Fibroblast of peridontal ligament (primary cell): Measurements from ENCODE around the gene THEM5.

ENCODE experiments used
- DNase-seq: peaks from one replicate; pipeline ENCODE4 v3.0.0-alpha.2; 2010; ENCODE audit errors: extremely low read depth

Gene THEM5

DNA sequence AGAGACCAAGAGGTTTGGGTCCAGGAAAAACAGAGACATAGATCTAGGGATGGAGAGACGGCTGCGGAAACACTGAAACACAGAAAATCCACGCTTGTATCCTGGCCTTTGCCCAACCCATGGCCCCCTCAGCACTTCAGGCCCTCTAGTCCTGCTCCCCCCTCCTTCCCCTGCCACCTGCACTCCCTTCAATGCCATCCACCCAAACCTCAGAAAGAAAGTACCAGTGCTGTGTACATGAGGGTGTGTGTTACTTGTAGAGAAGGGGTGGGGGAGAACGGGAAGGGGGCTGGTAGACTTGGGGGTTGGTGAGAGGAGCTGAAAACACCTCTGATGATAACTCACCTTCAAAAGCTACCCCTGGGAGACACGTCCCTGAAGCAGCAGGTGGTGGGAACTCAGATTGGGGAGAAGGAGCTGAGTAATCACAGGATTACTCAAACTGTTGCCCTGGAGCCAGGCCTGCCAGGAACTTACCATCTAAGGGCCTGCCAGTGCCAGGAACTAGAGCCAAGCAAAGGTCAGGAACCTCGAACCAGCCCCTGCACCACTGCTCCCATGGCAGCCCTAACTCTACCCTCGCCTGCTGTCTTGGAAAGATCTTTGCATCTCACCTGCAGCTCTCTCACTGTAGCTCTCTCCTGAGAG is 33.4 kb downstream of the THEM5 start:
- no peak for DNase-seq

DNA sequence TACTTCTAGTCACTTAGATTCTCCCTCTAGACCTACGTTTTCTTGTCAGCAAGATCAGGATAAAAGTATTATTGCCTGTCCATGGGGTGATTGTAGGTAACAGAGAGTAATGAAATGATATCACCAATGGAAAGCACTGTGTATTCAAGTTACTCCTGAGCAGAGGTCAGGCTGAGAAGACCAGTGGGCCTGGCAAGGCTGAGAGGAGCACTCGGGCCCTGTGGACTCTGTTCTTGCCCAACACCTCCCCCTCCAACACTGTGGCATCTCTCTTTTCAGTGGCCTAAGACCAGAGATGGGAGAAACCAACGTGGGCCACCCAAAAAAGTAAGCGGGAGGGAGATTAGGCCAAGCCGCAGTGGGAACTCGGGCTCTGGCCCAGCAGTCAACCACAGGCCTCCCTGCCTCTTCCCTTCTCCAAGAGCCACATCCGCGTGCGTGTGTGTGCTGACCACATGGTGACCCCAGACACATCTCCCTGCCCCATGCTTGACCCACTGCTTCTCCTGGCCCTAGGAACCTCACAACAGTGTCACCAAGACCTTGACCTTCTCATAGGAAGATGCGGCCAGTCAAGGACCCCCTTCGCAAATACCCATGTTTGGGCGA is 34.2 kb downstream of the THEM5 start:
- DNase-seq = no peak

- no peak for DNase-seq
These were observed 36.2 kb downstream of the THEM5 start for GRCh38 chr1:151817353-151817730.

GRCh38 chr1:151816548-151817352 is 36.8 kb downstream of the THEM5 start:
- DNase-seq = no peak

DNA sequence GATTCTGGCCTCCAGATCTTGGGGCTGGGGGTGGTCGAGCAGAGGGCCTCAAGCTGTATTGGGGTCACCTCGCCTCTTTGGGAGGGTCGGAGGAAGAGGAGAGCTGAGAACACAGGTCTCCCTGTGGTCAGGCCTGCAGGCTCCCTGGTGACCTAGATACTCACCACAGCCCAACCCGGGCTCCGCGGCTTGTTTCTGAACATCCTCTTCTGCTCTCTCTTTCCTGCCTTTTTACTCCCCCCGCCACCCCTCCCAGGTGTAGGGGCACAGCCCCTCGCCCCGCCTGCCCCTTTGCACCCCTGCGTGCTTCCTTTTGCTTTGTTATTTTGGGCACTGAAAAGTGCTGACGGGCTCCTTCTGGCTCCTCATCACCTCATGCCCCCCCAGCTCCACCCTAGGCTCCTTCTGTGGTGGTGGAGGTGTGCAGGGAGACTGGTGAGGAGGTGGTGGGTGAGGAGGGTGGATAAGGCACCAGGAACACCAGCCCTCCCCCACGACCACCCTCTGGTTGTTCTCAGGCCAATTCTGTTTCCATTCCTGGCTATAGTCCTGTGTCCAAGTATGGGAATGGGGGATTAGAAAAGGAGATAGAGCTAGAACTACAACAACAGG is 37.7 kb downstream of the THEM5 start:
- no peak for DNase-seq

DNA sequence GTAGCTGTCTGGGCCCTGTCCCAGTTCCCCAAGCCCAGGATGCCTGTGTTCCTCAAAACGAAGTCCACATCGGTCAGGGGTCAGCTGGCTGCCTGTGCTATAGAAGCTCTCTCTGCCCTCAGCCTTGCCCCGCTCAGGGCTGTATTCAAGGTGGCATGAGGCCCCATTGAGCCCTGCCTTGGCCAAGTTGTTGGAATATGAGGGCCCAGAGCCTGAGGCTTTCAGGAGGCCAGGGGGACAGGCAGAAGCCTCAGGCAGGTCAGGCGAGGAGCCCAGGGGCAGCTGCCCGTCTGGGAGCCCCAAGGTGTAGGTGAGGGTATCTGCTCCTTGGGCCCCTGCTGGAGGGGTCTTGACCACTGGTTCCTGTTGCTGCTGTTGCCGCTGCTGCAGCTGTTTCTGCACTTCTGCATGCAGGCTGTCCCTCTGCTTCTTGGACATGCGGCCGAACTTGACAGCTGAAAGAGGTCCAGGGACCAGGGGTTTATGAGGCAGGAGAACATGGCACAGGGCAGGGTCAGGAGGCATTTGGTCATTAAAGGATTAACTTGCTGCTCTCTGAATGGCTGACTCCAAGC is 38.5 kb downstream of the THEM5 start:
- DNase-seq = no peak

GRCh38 chr1:151814426-151814825 is 39.1 kb downstream of the THEM5 start:
- no peak for DNase-seq

GRCh38 chr1:151813271-151813977 is 40.1 kb downstream of the THEM5 start:
- no peak for DNase-seq

GRCh38 chr1:151811181-151811580 is 42.3 kb downstream of the THEM5 start:
- DNase-seq = no peak

GRCh38 chr1:151809985-151810556 is 43.4 kb downstream of the THEM5 start:
- DNase-seq = no peak

DNA sequence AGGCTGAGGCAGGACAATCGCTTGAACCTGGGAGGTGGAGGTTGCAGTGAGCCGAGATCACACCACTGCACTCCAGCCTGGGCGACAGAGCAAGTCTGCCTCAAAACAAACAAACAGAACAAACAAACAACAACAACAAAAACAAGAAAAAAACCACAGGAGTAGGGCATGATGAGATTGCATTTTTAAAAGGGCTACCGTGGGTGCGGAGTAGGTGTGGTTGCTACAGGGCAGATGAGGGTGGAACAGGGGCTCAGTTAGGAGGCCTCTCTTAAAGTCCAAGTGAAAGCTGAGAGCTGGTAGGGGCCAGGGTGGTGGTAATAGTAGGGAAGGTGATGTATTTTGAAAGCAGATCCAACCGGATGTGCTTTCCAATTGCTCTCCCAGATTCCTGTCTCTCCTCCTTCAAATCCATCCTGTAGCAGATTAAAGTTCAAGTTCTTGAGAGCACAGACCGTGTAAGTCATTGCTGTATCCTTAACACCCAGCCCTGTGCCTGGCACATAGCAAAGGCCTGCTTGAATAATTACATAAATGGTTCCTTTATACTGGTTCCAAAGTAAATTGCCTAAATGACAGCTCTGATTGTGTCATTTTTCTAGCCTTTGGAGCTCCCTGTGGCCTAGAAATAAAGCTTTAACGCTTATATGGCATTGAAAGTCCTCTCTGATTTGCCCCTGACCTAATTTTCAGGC is 44.1 kb downstream of the THEM5 start:
- DNase-seq = no peak

GRCh38 chr1:151807766-151808165 is 45.7 kb downstream of the THEM5 start:
- DNase-seq = no peak

DNA sequence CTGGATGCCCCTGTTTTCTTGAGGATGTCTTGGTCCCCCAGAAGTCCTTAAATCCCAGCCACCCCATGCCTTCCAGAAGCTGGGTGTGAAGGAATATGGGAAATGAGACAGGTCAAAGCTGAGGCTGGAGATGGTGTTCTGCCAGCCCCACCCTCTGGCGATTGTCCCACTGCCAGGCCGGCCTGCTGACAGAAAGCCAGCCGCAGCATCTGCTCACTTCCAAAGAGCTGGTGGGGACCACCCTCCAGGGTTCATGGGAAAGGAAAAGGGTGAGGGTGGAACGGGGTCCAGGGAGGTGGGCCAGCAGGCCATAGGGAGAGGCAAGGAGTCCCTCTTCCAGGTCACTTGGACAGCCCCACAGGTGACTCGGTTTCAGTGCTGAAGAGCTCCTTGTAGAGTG is 46.4 kb downstream of the THEM5 start:
- DNase-seq = no peak

- DNase-seq = no peak
These were observed 47.3 kb downstream of the THEM5 start for GRCh38 chr1:151806170-151806569.

- no peak for DNase-seq
These were observed 48.3 kb downstream of the THEM5 start, which contains the start of gene LINGO4 for GRCh38 chr1:151805066-151805820. LINGO4 (minus strand) TSS chr1:151805419; CDS start chr1:151802704, 2,715 bp downstream.

DNA sequence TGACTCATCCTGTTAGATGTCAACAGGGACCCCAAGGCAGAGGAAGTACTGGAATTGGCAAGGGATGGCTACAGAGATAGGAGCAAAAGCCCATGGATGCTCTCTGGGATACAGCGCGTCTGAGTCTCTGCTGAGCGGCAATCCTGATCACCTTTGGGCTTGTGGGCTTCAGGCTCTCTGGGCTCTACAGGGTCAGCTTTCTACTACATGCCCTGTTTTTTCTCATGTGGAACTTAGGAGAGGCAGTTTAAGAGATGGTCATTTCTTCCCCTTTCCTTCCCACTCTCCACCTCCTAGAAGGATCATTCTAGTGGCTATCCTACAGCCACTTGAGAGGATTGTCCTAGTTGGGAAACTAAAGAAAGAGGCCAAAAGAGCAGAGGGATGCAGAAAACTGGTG is 49.6 kb downstream of the THEM5 start:
- no peak for DNase-seq

GRCh38 chr1:151803164-151803563 is 50.3 kb downstream of the THEM5 start:
- DNase-seq = no peak

- DNase-seq = no peak
These were observed 51.1 kb downstream of the THEM5 start for GRCh38 chr1:151802372-151802771.

DNA sequence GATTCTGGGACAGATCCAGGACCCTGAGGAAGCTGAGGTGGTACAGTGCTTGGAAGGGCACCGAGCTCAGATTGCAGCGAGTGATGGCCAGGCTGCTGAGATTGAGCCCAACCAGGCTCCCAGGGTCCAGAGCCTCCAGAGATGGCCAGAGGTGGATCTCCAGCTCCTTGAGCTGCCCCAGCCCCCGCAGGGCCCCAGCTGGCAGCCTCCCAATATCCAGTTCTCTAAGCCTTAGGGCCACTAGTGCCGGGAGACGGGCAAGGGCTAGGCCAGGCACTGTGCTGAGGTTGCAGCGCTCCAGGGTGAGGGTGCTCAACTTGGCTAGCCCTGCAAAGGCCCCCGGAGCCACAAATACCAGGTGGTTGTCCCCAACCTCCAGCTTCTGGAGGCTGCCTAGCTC is 51.7 kb downstream of the THEM5 start:
- no peak for DNase-seq

GRCh38 chr1:151801310-151801820 is 52.1 kb downstream of the THEM5 start:
- no peak for DNase-seq
